H1 (cell line): ENCODE data around the gene OR52E2. TPM values are rescaled to one million over a fixed set of nuclear protein-coding genes. Genes with fewer than 3 reads are reported as not detected.

Experiments used
- CEBPB ChIP-seq: IDR thresholded peaks from 2 replicates; pipeline ENCODE4 v1.6.1; 2012; ENCODE audit warnings: low read depth, low read length
- CREB1 ChIP-seq: IDR thresholded peaks from 2 replicates; pipeline ENCODE4 v1.6.1; 2012; ENCODE audit warnings: inconsistent platforms
- CTCF ChIP-seq, 3 experiments: IDR thresholded peaks; 1 replicate in 2 of 3; 2 replicates in 1 of 3; pipeline versions ENCODE4 v1.5.1 to v1.6.1; 2011; ENCODE audit warnings: low read length in 3 of 3, mild to moderate bottlenecking in 3 of 3, inconsistent platforms in 2 of 3, low read depth in 1 of 3, moderate library complexity in 1 of 3; ENCODE audit not compliant: insufficient read depth in 1 of 3; ENCODE audit errors: control extremely low read depth in 1 of 3
- NANOG ChIP-seq: IDR thresholded peaks from 2 replicates; pipeline ENCODE4 v1.6.1; 2011; ENCODE audit warnings: low read length, low read depth, mild to moderate bottlenecking, inconsistent platforms; ENCODE audit not compliant: insufficient read depth, poor library complexity, severe bottlenecking
- RNF2 ChIP-seq: fragments of 200-900, 300-1000 bp; sonication (generic); IDR thresholded peaks from 2 replicates; pipeline ENCODE4 v1.7.1; 2016; ENCODE audit warnings: borderline replicate concordance, low read depth, mild to moderate bottlenecking, antibody characterized with exemption, low read length; ENCODE audit not compliant: poor library complexity, severe bottlenecking; ENCODE audit errors: missing control alignments
- RXRA ChIP-seq: IDR thresholded peaks from 2 replicates; pipeline ENCODE4 v1.6.1; 2011; ENCODE audit warnings: low read depth, mild to moderate bottlenecking, low read length, moderate library complexity; ENCODE audit not compliant: insufficient read depth
- TEAD4 ChIP-seq: IDR thresholded peaks from 2 replicates; pipeline ENCODE4 v1.6.1; 2012; ENCODE audit warnings: low read depth, low read length, inconsistent platforms, mixed read lengths
- polyA plus RNA-seq, 7 experiments: library from polyadenylated mRNA; depleted of rRNA in 3 of 7; stranded (reverse) in 5 of 7; unstranded in 2 of 7; fragments of >200 nt in 5 of 7; fragments of 200-250 nt in 2 of 7; gene quantifications; 1 replicate in 5 of 7; 2 replicates in 1 of 7; 4 replicates in 1 of 7; pipeline versions ENCODE4 v1.2.1 to v1.2.3, GENCODE V29; 2011 to 2013; ENCODE audit warnings: missing spikeins in 2 of 7, mixed read lengths in 2 of 7
- total RNA-seq: library from RNA; stranded (reverse); fragmentation: NEBNext Ultra II Directional; extraction: Animal tissue kit (Norgen Biotek cat#: 25700); gene quantifications from 2 replicates; pipeline ENCODE4 v1.2.1, GENCODE V29; 2021

OR52E2 gene
- total and polyA plus RNA-seq, 2 of the 8 experiments (the other 6 are each of a cell fraction or from before 2014, with no cell fraction given) = not detected

- TF ChIP-seq RNF2 (no peak), TEAD4 (no peak), RXRA (no peak), CEBPB (no peak), CTCF (IDR thresholded peaks at IDR 0.05; ENCODE audit: control extremely low read depth in 1 of 3, insufficient read depth in 1 of 3, low read depth in 1 of 3, low read length in 3 of 3) (no peak), CREB1 (no peak), NANOG (no peak)
Measured at GRCh38 chr11:5107285-5107684, 47.9 kb upstream of the OR52E2 start (continued).
